GM18511 (cell line): ENCODE measurements around the gene TDP1.

Source experiments
- ATAC-seq: cut with Tn5 transposase; IDR thresholded peaks from one replicate; pipeline ENCODE4 v1.9.1; 2021; ENCODE audit warnings: mild to moderate bottlenecking, moderate library complexity; ENCODE audit not compliant: unreplicated experiment

TDP1 gene

GRCh38 chr14:90039253-90040010, 83.7 kb downstream of the TDP1 start:
- ATAC-seq, result no peak

- no peak for ATAC-seq
These were observed 84.7 kb downstream of the TDP1 start for GRCh38 chr14:90040411-90040810.

- ATAC-seq, result no peak
These were observed 86.9 kb downstream of the TDP1 start for GRCh38 chr14:90042496-90043252.

- ATAC-seq, result no peak
These were observed 89.9 kb downstream of the TDP1 start for GRCh38 chr14:90045616-90046015.

- ATAC-seq, result no peak
These were observed 93.7 kb downstream of the TDP1 start for GRCh38 chr14:90049390-90049789.

GRCh38 chr14:90050271-90050670, 94.5 kb downstream of the TDP1 start:
- ATAC-seq, result no peak

GRCh38 chr14:90053044-90053443, 97.3 kb downstream of the TDP1 start:
- no peak for ATAC-seq

- ATAC-seq, result no peak
These were observed 99.1 kb downstream of the TDP1 start for GRCh38 chr14:90054803-90055202.

GRCh38 chr14:90056826-90057225, 101.1 kb downstream of the TDP1 start:
- no peak for ATAC-seq

- no peak for ATAC-seq
These were observed 103.2 kb downstream of the TDP1 start for GRCh38 chr14:90058876-90059458.

GRCh38 chr14:90060312-90060964, 104.7 kb downstream of the TDP1 start:
- peak; percentile 63 for ATAC-seq

- peak; percentile 37 for ATAC-seq
These were observed 105.4 kb downstream of the TDP1 start for GRCh38 chr14:90060965-90061684.

- ATAC-seq, result no peak
These were observed 106.0 kb downstream of the TDP1 start, which contains the start of gene KCNK13 for GRCh38 chr14:90061685-90062126. KCNK13 (plus strand) TSS chr14:90061994; CDS start chr14:90062206, 212 bp downstream.

GRCh38 chr14:90062127-90062794, 106.5 kb downstream of the TDP1 start:
- ATAC-seq, result no peak

- ATAC-seq, result no peak
These were observed 107.3 kb downstream of the TDP1 start for GRCh38 chr14:90062822-90063539.

GRCh38 chr14:90072350-90072749, 116.6 kb downstream of the TDP1 start:
- no peak for ATAC-seq

- ATAC-seq, result no peak
These were observed 123.8 kb downstream of the TDP1 start for GRCh38 chr14:90079576-90079975.

GRCh38 chr14:90087433-90087832, 131.7 kb downstream of the TDP1 start:
- no peak for ATAC-seq

- no peak for ATAC-seq
These were observed 132.4 kb downstream of the TDP1 start for GRCh38 chr14:90088176-90088575.
